Esophagus muscularis mucosa (tissue), 3 donors: Measurements from ENCODE around the gene CAPZB.

Source experiments
- CTCF ChIP-seq, 3 experiments: fragments of 200-600 bp in 2 of 3; fragments of 450-650 bp in 1 of 3; sonication (generic) in 2 of 3; IDR thresholded peaks; one replicate each; pipeline ENCODE4 v1.5.1; 2017 to 2019; ENCODE audit warnings: antibody characterized with exemption in 3 of 3, mild to moderate bottlenecking in 2 of 3, moderate library complexity in 1 of 3
- POLR2AphosphoS5 ChIP-seq, 2 donors: sonication (generic); formaldehyde crosslinking; IDR thresholded peaks; one replicate each; pipeline ENCODE4 v1.6.1; 2017; ENCODE audit warnings: antibody characterized with exemption in 2 of 2

GRCh38 chr1:19410393-19410792, 74.9 kb downstream of the CAPZB start:
- TF ChIP-seq CTCF (IDR thresholded peaks at IDR 0.05) (no peak), POLR2AphosphoS5 (IDR thresholded peaks at IDR 0.05) (no peak)
